Measurements from ENCODE around the gene PPEF1.

- TF ChIP-seq CTCF (IDR thresholded peaks at IDR 0.05) = no peak
- TF ChIP-seq POLR2A (IDR thresholded peaks at IDR 0.05) = no peak
Observed at GRCh38 chrX:18672008-18672407, 35.4 kb upstream of the PPEF1 start, which contains the start of gene RS1.
